ENCODE results near the gene FREY1.

FREY1 gene

DNA sequence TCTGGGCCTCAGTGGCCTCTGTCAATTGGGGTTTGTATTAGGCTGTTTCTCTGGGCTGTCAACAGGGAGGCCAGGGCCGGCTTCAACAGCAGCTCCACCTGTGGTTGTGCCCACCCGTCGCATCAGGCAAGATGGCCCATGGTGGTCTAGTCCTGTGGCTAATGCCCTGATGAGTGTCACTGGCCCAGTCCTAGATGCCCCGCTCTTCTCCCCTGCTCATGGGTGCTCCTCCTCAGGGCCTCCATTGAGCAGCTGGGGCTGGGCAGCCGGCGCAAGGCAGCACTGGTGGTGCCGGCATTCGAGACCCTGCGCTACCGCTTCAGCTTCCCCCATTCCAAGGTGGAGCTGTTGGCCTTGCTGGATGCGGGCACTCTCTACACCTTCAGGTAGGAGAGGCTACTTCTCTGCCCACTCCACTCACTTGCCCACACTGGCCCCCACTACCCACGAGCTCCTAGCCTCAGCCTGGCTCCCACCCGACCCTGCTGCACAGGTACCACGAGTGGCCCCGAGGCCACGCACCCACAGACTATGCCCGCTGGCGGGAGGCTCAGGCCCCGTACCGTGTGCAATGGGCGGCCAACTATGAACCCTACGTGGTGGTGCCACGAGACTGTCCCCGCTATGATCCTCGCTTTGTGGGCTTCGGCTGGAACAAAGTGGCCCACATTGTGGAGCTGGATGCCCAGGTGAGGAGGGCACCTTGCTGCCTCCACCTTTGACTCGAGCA, 20.8 kb upstream of the FREY1 start:
- DNase-seq = no peak

DNA sequence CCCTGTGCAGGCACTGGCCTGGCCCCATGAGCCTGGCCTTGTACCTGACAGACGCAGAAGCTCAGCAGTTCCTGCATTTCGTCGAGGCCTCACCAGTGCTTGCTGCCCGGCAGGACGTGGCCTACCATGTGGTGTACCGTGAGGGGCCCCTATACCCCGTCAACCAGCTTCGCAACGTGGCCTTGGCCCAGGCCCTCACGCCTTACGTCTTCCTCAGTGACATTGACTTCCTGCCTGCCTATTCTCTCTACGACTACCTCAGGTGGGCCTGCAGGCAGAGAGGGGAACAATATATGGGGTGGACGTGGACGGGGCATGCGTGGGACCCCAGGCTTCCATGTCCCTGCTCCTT, 20.2 kb upstream of the FREY1 start:
- no peak for DNase-seq

DNA sequence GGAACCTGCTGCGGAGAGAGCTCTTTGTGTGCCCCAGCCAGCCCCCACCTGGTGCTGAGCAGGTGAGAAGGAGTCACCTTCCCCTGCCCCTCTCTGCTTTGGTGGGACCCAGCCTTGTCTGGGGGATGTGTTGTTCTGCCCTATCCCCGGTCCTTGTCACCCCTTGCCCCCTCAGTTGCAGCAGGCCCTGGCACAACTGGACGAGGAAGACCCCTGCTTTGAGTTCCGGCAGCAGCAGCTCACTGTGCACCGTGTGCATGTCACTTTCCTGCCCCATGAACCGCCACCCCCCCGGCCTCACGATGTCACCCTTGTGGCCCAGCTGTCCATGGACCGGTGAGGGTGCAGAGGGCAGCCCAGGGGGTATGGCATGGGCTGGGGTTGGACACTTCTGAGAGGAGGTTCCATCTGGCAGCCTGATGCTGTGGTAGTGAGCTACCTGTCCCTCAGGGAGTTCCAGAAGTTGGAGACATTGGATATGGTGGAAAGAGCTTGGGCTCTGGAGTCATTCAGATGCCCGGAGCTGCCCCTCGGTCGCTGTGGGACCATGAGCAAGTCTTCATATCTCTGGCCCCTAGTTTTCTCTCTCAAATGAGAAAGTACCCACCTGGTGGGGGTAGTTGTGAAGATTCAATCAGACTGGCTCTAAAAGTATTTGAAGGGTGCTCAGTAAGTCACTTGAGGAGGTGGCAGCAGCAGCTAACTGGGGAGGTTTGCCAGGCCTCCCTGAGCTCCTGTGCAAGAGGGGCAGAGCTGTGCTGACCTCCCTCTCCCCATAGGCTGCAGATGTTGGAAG, 19.7 kb upstream of the FREY1 start:
- DNase-seq = no peak

DNA sequence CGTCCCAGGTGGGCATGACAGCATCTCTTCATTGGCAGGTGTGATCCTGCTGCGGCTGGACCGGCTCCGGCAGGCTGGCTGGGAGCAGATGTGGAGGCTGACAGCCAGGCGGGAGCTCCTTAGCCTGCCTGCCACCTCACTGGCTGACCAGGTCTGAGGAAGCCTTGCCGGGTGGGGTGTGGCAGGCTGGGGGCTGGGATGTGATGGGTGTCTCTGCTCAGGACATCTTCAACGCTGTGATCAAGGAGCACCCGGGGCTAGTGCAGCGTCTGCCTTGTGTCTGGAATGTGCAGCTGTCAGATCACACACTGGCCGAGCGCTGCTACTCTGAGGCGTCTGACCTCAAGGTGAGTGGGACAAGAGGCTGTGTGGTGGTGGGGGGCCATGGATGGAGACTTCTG, 18.9 kb upstream of the FREY1 start:
- DNase-seq = no peak

GRCh38 chr11:45925550-45925949, 18.5 kb upstream of the FREY1 start:
- DNase-seq = no peak

DNA sequence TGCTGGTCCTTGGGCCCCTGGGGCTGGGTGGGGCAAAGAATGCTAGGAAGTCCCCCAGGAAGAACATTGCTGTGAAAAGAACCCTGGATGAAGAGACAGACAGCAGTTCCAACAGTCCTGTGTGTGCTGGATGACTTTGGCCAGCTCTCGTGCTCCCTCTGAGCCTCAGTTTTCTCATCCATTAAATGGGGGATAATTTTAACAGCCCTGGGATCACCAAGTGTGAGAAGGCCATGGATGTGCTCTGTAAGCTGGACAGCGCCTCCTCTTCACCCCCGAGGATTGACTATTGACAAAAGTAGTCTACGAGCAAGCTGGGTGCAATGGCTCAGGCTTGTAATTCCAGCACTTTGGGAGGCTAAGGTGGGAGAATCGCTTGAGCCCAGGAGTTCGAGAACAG, 17.9 kb upstream of the FREY1 start:
- no peak for DNase-seq

GRCh38 chr11:45924036-45924915, 17.2 kb upstream of the FREY1 start:
- no peak for DNase-seq

DNA sequence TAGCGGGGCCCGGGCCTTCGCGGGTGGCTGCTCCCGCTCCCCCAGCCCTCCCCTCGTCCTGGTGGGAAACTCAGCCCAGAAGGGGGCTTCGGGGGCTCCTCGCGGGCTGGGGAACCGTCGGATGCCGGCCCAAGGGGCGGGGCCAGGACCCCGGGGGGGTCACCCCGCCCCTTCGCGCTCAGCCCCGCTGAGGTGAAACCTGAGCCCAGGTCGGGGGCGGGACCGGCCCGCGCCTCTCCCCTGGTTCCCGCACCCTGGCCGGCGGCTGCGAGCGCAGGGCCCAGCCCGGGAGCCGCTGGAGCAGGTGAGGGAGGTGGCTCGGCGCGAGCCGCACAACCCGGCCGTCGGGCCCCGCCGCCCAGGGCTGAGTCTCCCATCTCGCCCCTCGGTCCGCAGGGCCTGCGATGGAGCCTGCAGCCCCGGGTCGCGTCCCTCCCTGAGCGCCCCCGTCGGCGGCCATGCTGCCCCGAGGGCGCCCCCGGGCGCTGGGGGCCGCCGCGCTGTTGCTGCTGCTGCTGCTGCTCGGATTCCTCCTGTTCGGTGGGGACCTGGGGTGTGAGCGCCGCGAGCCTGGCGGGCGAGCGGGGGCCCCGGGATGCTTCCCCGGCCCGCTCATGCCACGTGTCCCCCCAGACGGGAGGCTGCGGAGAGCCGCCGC, 15.5 kb upstream of the FREY1 start, which contains the start of gene LARGE2:
LARGE2 (plus strand) TSS at position 232 of the 658 bp plus-strand sequence; CDS start at position 459, 227 bp downstream.
- DNase-seq = peak; percentile 36

GRCh38 chr11:45921561-45922424, 14.7 kb upstream of the FREY1 start:
- DNase-seq = peak; percentile 70

DNA sequence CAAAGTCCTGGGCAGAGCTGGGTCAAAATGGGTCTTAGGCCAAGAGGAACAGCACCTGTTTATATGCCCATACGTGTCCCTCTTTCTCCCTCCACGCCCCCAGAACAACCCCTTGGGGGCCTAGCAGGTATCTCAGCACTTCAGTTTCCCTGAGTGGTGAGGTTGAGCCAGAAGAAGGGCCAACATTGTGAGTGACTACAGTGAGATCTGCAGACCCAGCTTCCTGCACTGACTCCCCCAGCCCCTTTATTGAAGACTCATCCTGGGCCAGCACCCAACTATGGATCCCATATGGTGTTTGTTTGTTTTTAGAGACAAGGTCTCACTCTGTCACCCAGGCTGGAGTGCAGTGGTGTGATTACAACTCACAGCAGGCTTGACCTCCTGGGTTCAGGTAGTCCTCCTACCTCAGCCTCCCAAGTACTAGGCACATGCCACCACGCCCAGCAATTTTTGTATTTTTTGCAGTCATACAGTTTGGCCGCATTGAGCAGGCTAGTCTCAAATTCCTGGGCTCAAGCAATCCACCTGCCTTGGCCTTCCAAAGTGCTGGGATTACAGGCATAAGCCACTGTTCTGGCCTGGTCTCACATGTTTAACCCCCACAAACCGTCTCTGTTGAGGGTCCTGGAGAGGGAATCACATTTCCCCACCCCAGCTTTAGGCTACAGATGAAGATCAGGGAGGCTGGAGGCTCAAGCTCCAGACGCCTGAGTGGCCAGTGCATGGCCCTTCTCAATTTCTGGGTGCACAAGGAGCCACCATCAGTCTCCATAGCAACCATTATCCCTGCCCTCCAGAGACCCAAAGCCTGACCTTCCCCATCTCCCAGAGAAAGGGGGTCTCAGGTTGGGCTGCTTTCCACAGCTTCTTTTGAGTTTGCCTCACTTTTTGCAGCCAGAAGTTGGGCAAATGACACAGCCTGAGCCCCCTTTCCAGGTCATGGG, 13.7 kb upstream of the FREY1 start:
- no peak for DNase-seq

GRCh38 chr11:45919806-45920530, 12.9 kb upstream of the FREY1 start:
- DNase-seq = no peak

- no peak for DNase-seq
Measured at GRCh38 chr11:45918962-45919675, 12.0 kb upstream of the FREY1 start.

- peak; percentile 53 for DNase-seq
Measured at GRCh38 chr11:45918331-45918941, 11.4 kb upstream of the FREY1 start.

DNA sequence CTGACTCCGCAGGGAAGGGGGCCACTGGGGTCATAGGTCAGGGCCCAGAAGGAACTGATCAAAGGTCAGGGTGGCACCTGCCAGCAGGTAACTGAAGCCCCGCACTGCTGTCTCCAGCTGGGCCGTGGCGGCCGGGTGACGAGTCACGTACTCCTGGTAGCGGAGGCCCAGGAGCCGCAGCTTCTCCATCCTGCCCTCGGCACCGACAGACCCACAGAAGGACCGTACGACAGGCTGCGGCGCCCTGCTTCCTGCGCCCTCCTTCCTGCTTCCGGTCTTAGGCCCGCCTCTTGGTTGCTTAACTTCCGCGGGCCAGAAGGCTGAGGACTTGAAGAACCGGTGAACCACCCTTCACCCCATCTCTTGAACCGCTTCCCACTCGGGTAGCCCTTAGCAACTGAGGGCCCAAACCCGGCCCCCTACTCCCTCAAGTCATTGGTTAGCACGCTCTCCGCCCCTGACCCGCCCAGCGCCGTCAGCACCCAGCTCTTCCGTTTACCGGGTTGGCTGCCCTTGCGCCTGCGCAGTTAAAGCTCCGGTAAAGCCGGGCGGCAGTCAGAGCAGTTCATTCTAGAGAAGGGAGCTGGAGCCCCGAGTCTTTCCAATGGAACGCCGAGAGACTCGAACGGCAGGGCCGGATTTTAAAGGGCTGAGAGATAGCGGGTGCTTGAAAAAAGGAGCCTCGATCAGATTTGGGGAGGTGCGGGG, 10.7 kb upstream of the FREY1 start, which contains the start of gene PEX16:
PEX16 (minus strand) TSS at position 255 of the 708 bp plus-strand sequence; CDS start at position 189, 66 bp downstream.
- peak; percentile 92 for DNase-seq

GRCh38 chr11:45917286-45917622, 10.2 kb upstream of the FREY1 start:
- no peak for DNase-seq

- no peak for DNase-seq
Measured at GRCh38 chr11:45915446-45915845, 8.4 kb upstream of the FREY1 start.

- no peak for DNase-seq
Measured at GRCh38 chr11:45913942-45914635, 7.0 kb upstream of the FREY1 start.
